Measurements from ENCODE around the gene MYF6.

DNA sequence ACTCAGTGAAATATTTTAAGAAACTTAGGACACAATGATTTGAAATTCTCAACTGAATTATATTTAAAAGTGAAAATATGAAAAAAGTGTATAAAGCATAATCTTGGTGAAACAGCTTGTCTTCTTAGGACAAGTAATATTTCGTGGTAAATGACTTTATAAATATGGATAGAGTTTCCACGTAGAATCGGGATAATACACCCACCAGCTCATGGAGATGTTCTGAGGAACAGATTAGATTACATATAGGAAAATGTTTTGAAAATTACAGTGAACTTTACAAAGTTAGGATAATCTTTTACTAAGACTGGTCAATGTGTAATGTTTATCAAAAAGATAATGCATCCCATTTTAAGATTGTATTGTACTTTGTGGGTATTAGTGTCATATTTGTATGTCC, 25.6 kb upstream of the MYF6 start:
- TF ChIP-seq, protein P1, sequence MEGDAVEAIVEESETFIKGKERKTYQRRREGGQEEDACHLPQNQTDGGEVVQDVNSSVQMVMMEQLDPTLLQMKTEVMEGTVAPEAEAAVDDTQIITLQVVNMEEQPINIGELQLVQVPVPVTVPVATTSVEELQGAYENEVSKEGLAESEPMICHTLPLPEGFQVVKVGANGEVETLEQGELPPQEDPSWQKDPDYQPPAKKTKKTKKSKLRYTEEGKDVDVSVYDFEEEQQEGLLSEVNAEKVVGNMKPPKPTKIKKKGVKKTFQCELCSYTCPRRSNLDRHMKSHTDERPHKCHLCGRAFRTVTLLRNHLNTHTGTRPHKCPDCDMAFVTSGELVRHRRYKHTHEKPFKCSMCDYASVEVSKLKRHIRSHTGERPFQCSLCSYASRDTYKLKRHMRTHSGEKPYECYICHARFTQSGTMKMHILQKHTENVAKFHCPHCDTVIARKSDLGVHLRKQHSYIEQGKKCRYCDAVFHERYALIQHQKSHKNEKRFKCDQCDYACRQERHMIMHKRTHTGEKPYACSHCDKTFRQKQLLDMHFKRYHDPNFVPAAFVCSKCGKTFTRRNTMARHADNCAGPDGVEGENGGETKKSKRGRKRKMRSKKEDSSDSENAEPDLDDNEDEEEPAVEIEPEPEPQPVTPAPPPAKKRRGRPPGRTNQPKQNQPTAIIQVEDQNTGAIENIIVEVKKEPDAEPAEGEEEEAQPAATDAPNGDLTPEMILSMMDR (IDR thresholded peaks at IDR 0.05; ENCODE audit: insufficient read depth, low read length, poor library complexity, severe bottlenecking): no peak
- TF ChIP-seq EZH2phosphoT487 (conservative IDR thresholded peaks at IDR 0.05; ENCODE audit: low read length): no peak
